Cerebellar nuclear complex (tissue), 1 donor: Measurements from ENCODE around the gene URB1.
"Not testable (repeated sequence)": the region's sequence is repeated elsewhere in the genome, so short reads cannot be mapped to it uniquely, and the experiment has no call there.

Experiments
- DNase-seq, 2 experiments: peaks; one replicate each; lab custom pipeline; 2025; lab: John Stamatoyannopoulos, UW

URB1 gene

DNA sequence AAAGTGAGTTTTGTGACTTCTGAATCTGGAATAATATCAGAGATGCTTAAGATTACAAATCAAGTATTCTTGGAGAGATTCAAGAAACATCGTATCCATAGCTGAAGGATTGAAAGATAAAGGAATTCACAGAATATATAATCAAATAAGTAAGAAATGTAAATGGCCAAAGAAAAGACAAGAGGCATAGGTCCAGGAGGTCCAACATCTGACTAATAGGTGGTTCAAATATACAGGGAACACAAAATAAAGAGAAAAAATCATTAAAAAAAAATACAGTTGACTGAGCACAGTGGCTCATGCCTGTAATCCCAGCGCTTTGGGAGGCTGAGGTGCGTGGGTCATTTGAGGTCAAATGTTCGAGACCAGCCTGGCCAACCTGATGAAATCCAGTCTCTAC, 107.3 kb downstream of the URB1 start:
- no peak for DNase-seq

GRCh38 chr21:32282992-32283391, 109.8 kb downstream of the URB1 start:
- DNase-seq, result no peak

- DNase-seq, result no peak
Observed at GRCh38 chr21:32281531-32281930, 111.3 kb downstream of the URB1 start.

DNA sequence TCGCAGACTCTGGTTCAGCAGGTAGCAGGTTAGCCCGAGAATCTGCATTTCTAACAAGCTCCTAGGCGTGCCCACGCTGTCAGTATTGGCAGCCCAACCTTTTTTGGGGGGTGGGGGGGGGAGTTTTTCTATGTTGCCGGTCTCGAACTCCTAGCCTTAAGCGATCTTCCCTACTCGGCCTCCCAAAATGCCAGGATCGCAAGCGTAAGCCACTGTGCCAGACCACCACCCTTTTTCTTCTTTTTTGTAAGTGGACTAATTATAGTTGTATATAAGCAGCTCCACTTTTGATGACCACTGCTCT, 113.5 kb downstream of the URB1 start:
- DNase-seq, result no peak

- peak; percentile 38 to 77 for DNase-seq
Observed at GRCh38 chr21:32278518-32279376, 114.1 kb downstream of the URB1 start, which contains the start of gene MIS18A. Gene MIS18A, minus strand, starts transcription at chr21:32279049. Its CDS starts 35 bp downstream, at chr21:32279014.

- no peak for DNase-seq
Observed at GRCh38 chr21:32278103-32278502, 114.7 kb downstream of the URB1 start.

- DNase-seq, result no peak
Observed at GRCh38 chr21:32276671-32277070, 116.1 kb downstream of the URB1 start.

GRCh38 chr21:32270748-32271147, 122.1 kb downstream of the URB1 start:
- no peak for DNase-seq

- not testable (repeated sequence) for DNase-seq
Observed at GRCh38 chr21:32265321-32265720, 127.5 kb downstream of the URB1 start.

DNA sequence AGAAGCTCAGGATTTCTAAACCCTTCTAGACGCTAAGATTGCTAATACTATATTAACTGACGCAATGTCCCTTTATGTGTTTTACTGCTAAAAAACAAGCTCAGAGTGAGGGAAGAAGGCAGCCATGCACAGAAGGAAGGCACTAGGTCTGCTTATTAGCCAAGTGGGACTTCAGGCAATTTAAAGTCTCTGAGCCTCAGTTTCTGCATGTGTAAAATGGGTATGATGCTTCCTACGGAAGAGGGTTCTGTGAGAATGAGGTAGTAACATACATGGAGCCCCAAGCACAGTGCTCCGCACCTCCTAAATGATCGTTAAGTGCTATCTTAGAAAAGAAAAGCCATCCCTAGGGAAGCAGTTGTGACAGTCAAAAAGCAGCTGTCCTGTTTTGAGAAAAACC, 130.9 kb downstream of the URB1 start:
- no peak for DNase-seq
